ENCODE measurements around the gene EFCAB5.

Gene EFCAB5

DNA sequence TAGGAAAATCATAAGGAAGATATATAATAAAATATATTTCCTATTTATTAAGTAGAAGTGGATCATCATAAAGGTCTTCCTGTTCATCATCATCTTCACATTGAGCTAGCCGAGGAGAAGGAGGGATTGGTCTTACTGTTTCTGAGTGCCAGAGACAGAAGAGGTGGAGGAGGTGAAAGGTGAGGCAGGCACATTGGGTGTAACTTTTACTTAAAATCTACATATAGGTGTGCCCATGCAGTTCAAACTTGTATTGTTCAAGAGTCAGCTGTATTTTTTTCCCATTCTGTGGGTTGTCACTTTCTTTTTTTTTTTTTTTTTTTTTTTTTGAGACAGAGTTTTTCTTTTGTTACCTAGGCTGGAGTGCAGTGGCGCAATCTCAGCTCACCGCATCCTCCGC is 210.0 kb downstream of the EFCAB5 start:
- Histone ChIP-seq H3K4me1 (ENCODE audit: low read depth, poor library complexity, severe bottlenecking) (peaks cover 39% of the 10 kb centered on the region), H4K20me1 (ENCODE audit: insufficient read depth) (no peaks in the 10 kb centered on the region; the same call in 1 of the 2 replicates), H3K4me3 (IDR thresholded peaks at IDR 0.05; ENCODE audit: insufficient read depth, low read depth, low read length) (no peak overlapping the region), H3K9ac (no peak overlapping the region), H3K4me2 (no peak overlapping the region), H3K79me2 (ENCODE audit: insufficient read depth, low read depth) (peaks cover 5% of the 10 kb centered on the region; the same call in 1 of the 2 replicates), H3K27ac (no peak overlapping the region), H3K36me3 (ENCODE audit: insufficient read depth) (no peaks in the 10 kb centered on the region), H2AFZ (ENCODE audit: low read depth) (no peak overlapping the region), H3K27me3 (ENCODE audit: insufficient read depth, low read depth) (no peaks in the 10 kb centered on the region)
- TF ChIP-seq, protein P1, sequence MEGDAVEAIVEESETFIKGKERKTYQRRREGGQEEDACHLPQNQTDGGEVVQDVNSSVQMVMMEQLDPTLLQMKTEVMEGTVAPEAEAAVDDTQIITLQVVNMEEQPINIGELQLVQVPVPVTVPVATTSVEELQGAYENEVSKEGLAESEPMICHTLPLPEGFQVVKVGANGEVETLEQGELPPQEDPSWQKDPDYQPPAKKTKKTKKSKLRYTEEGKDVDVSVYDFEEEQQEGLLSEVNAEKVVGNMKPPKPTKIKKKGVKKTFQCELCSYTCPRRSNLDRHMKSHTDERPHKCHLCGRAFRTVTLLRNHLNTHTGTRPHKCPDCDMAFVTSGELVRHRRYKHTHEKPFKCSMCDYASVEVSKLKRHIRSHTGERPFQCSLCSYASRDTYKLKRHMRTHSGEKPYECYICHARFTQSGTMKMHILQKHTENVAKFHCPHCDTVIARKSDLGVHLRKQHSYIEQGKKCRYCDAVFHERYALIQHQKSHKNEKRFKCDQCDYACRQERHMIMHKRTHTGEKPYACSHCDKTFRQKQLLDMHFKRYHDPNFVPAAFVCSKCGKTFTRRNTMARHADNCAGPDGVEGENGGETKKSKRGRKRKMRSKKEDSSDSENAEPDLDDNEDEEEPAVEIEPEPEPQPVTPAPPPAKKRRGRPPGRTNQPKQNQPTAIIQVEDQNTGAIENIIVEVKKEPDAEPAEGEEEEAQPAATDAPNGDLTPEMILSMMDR (conservative IDR thresholded peaks at IDR 0.05; ENCODE audit: low read depth, low read length): no peak

DNA sequence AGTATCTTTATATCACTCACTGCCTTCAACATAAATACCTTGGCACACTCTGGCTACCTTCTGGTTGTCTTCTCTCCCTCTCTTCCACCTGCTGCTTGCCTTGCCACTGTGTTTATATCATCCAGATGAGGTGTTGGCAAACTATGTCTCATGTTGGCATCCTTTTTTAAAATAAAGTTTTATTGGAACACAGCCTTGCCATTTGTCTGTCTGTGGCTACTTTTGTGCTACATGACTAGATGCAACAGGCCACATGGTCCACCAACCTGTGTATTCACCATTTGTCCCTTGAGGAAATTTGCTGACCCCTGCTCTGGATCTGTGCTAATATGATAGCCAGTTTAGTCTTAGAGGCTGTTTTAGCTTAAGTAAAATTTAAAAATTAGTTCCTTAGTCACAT is 212.0 kb downstream of the EFCAB5 start:
- Histone ChIP-seq H3K4me3 (IDR thresholded peaks at IDR 0.05; ENCODE audit: insufficient read depth, low read depth, low read length) (no peak overlapping the region), H3K4me2 (no peak overlapping the region), H2AFZ (ENCODE audit: low read depth) (no peak overlapping the region), H3K9ac (no peak overlapping the region), H3K79me2 (ENCODE audit: insufficient read depth, low read depth) (peaks cover 20% of the 10 kb centered on the region; the same call in 1 of the 2 replicates), H3K27me3 (ENCODE audit: insufficient read depth, low read depth) (no peaks in the 10 kb centered on the region), H4K20me1 (ENCODE audit: insufficient read depth) (no peaks in the 10 kb centered on the region; the same call in 1 of the 2 replicates), H3K4me1 (ENCODE audit: low read depth, poor library complexity, severe bottlenecking) (peaks cover 28% of the 10 kb centered on the region), H3K27ac (no peak overlapping the region), H3K36me3 (ENCODE audit: insufficient read depth) (no peaks in the 10 kb centered on the region)
- TF ChIP-seq, protein P1 (conservative IDR thresholded peaks at IDR 0.05; ENCODE audit: low read depth, low read length): no peak

DNA sequence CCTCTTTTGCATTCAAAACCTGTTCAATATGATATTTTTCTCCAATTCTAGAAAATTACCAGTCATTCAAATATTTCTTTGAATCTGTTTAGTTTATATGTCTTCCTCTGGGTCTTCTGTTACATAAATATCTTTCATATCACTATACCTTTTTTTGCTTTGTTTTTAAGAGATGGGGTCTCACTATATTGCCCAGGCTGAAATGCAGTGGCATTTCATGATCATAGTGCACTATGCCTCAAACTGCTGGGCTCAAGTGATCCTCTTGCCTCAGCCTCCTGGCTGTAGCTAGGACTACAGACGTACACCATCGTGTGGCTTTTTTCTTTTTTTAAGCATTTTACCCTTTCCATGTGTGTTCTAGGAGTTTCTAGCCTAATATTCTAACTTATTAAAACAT is 214.0 kb downstream of the EFCAB5 start:
- H3K79me2 ChIP-seq (ENCODE audit: insufficient read depth, low read depth): peaks cover 33% of the 10 kb centered on the region; the same call in 1 of the 2 replicates

More for the DNA sequence above, 214.0 kb downstream of the EFCAB5 start:
- Histone ChIP-seq H3K4me3 (IDR thresholded peaks at IDR 0.05; ENCODE audit: insufficient read depth, low read depth, low read length) (no peak overlapping the region), H3K36me3 (ENCODE audit: insufficient read depth) (no peaks in the 10 kb centered on the region), H2AFZ (ENCODE audit: low read depth) (no peak overlapping the region), H3K9ac (no peak overlapping the region), H3K27ac (no peak overlapping the region), H3K4me1 (ENCODE audit: low read depth, poor library complexity, severe bottlenecking) (peaks cover 16% of the 10 kb centered on the region), H4K20me1 (ENCODE audit: insufficient read depth) (no peaks in the 10 kb centered on the region), H3K4me2 (no peak overlapping the region), H3K27me3 (ENCODE audit: insufficient read depth, low read depth) (no peaks in the 10 kb centered on the region)
- TF ChIP-seq, protein P1 (conservative IDR thresholded peaks at IDR 0.05; ENCODE audit: low read depth, low read length): no peak
